GM21528 (cell line): ENCODE data around the gene SLC25A29.

ENCODE experiments used
- ATAC-seq: cut with Tn5 transposase; IDR thresholded peaks from one replicate; pipeline ENCODE4 v1.9.1; 2021; ENCODE audit warnings: mild to moderate bottlenecking, moderate library complexity; ENCODE audit not compliant: unreplicated experiment, low FRiP score

The SLC25A29 gene

GRCh38 chr14:100332071-100332639 is 25.9 kb upstream of the SLC25A29 start:
- ATAC-seq, result no peak

- ATAC-seq, result no peak
Observed at GRCh38 chr14:100330388-100330931, 24.2 kb upstream of the SLC25A29 start.

- ATAC-seq, result no peak
Observed at GRCh38 chr14:100330007-100330344, 23.7 kb upstream of the SLC25A29 start.

GRCh38 chr14:100329233-100330006 is 23.2 kb upstream of the SLC25A29 start:
- ATAC-seq, result no peak

- ATAC-seq, result no peak
Observed at GRCh38 chr14:100328495-100329163, 22.4 kb upstream of the SLC25A29 start.

GRCh38 chr14:100327128-100327527 is 20.9 kb upstream of the SLC25A29 start:
- no peak for ATAC-seq

- ATAC-seq, result no peak
Observed at GRCh38 chr14:100325958-100326357, 19.7 kb upstream of the SLC25A29 start.

- ATAC-seq, result no peak
Observed at GRCh38 chr14:100325231-100325632, 19.0 kb upstream of the SLC25A29 start.

- no peak for ATAC-seq
Observed at GRCh38 chr14:100323942-100324307, 17.7 kb upstream of the SLC25A29 start.

GRCh38 chr14:100323121-100323941 is 17.1 kb upstream of the SLC25A29 start, which contains the start of gene SLC25A47:
Gene SLC25A47 (plus strand): TSS chr14:100323339. CDS start chr14:100323415, 76 bp downstream.
- ATAC-seq, result no peak

- ATAC-seq, result no peak
Observed at GRCh38 chr14:100322138-100322957, 16.1 kb upstream of the SLC25A29 start.

- no peak for ATAC-seq
Observed at GRCh38 chr14:100321473-100322137, 15.4 kb upstream of the SLC25A29 start.

GRCh38 chr14:100320157-100320856 is 14.1 kb upstream of the SLC25A29 start:
- no peak for ATAC-seq

- ATAC-seq, result peak; percentile 82
Observed at GRCh38 chr14:100317912-100318808, 11.9 kb upstream of the SLC25A29 start.

- ATAC-seq, result no peak
Observed at GRCh38 chr14:100317389-100317788, 11.1 kb upstream of the SLC25A29 start.

GRCh38 chr14:100314724-100315123 is 8.5 kb upstream of the SLC25A29 start:
- no peak for ATAC-seq

- no peak for ATAC-seq
Observed at GRCh38 chr14:100313464-100314230, 7.4 kb upstream of the SLC25A29 start.
